Measurements from ENCODE around the gene C1orf159.

DNA sequence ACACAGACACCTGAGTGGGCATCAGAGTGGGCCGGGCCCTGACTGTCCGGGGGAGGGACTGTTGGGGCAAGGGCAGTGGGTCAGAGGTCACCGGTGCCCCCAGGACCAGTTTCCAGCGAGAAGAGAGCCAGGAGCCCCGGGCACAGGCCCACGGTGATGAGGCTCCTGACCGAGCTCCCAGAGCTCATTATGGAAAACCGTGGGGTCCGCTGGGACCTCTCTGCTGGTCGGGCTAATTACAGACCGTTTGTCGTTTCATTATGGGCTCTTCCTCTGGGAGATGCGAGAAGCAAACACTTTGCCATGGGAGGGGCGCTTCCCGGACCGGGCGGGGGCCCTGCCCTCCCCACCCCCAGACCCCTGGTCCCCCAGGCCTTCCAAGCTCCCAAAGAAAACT is 45.8 kb upstream of the C1orf159 start:
- TF ChIP-seq POLR2A (IDR thresholded peaks at IDR 0.05), result no peak
- TF ChIP-seq, protein P1, sequence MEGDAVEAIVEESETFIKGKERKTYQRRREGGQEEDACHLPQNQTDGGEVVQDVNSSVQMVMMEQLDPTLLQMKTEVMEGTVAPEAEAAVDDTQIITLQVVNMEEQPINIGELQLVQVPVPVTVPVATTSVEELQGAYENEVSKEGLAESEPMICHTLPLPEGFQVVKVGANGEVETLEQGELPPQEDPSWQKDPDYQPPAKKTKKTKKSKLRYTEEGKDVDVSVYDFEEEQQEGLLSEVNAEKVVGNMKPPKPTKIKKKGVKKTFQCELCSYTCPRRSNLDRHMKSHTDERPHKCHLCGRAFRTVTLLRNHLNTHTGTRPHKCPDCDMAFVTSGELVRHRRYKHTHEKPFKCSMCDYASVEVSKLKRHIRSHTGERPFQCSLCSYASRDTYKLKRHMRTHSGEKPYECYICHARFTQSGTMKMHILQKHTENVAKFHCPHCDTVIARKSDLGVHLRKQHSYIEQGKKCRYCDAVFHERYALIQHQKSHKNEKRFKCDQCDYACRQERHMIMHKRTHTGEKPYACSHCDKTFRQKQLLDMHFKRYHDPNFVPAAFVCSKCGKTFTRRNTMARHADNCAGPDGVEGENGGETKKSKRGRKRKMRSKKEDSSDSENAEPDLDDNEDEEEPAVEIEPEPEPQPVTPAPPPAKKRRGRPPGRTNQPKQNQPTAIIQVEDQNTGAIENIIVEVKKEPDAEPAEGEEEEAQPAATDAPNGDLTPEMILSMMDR (IDR thresholded peaks at IDR 0.05 in 4 of 5, conservative IDR thresholded peaks at IDR 0.05 in 1 of 5), result no peak

Measured in gastrocnemius medialis (tissue), 4 donors.